Measurements from ENCODE around the gene ANKRD24.
"Not testable (repeated sequence)": the region's sequence is repeated elsewhere in the genome, so short reads cannot be mapped to it uniquely, and the experiment has no call there.

ANKRD24 gene

DNA sequence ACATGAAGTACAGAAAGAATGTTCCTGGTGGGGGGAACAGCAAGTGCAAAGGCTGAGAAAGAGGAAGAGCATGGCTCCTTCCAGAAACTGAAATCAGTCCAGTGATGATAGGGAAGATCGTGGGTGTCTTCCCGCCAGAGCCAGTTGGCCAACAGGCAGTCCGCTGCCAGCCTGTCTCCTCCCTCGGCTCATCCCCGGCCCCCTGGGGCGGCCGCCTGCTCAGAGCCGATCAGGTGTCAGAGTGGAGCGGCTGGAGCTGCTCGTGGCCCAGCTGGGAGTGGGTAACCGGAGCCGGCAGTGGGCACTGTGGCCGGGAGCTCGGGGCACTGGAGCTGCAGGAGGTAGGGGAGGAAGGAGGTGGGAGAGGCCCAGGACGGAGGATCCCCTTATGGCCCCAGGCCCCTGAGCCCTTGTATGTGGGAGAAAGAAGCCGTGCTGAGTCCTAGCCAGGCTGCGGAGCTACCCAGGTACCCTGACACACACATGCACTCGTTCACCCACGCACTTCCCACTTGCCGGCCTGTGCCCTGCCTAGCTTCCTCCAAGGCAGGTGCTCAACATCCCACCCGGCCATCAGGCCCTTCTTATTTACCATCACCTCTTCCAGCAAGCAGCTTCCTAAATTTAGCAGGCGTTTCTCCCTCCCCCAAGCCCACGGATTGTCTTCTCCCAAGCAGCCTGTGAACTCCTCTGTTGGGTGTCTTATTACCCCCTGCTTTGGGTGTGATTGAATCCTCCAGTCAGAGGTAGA, 1.7 kb downstream of the ANKRD24 start:
- Histone ChIP-seq H3K9ac (ENCODE audit: low read depth, low read length) (no peak overlapping the region; the same call in 1 of the 2 replicates), H3K4me1 (ENCODE audit: insufficient read depth, low read length) (no peaks in the 10 kb centered on the region; the same call in 1 of the 2 replicates), H3K9me3 (ENCODE audit: control insufficient read depth, insufficient read depth, low read length) (no peaks in the 10 kb centered on the region), H3K36me3 (ENCODE audit: insufficient read depth, low read length) (no peaks in the 10 kb centered on the region)

DNA sequence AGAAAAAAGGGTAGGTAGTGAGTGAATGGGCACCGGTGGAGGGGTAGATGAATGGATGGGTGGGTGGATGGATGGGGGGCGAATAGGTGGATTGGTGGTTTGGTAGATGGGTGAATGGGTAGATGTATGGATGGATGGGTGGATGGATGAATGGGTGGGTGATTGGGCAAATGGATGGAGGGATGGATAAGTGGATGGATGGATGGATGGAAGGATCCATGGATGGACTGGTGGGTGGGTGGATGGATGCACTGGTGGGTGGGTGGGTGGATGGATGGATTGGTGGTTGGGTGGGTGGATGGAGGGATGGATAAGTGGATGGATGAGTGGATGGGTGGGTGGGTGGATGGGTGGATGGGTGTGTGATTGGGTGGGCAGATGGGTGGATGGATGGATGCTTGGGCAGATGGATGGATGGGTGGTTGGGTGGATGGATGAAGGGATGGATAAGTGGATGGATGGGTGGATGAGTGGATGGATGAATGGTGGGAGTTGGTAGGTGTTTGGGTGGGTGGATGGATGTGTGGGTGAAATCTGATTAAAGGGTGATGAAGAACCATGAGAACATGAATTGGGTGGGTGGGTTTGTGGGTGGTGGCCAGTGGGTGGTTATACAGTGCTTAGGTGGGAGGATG, 2.3 kb downstream of the ANKRD24 start:
- no peaks in the 10 kb centered on the region for H3K36me3 ChIP-seq (ENCODE audit: insufficient read depth, low read length)
- H3K9ac ChIP-seq (ENCODE audit: low read depth, low read length): no peak overlapping the region
- H3K9me3 ChIP-seq (ENCODE audit: control insufficient read depth, insufficient read depth, low read length): no peaks in the 10 kb centered on the region

DNA sequence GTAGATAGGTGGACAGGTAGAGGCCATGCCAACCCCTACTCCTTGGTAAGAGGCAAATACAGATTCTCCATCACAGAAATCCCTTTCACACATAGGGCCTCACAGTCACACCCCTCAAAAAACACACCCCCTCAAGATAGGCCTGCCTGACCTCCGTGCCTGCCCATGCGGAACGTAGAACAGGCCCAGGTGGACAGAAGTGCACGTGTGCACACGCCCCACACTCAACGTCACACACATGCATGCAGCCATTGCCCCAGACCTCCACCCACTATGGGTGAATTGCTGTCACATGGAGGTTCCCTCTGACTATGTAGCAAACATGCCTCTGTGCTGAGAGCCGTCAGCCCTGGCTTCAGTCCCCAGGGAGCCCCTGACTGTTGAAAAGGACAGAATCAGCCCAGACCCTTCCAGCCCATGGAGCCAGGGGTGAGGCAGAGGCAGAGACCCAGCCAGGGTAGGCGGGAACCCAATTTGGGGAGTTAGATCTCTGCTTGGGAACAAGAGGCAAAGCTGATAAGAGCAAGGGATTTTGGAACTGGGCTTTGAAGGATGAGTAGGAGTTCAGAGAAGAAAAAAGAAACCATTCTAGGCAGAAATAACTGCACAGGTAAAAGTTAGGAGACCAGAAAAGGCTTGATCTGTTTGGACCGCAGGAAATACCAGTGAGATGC, 3.1 kb downstream of the ANKRD24 start:
- no peaks in the 10 kb centered on the region for H3K9me3 ChIP-seq (ENCODE audit: control insufficient read depth, insufficient read depth, low read length)
- no peaks in the 10 kb centered on the region for H3K36me3 ChIP-seq (ENCODE audit: insufficient read depth, low read length)
- H3K4me1 ChIP-seq (ENCODE audit: insufficient read depth, low read length): no peaks in the 10 kb centered on the region; the same call in 1 of the 2 replicates
- H3K9ac ChIP-seq (ENCODE audit: low read depth, low read length): no peak overlapping the region

More for the DNA sequence above, 2.3 kb downstream of the ANKRD24 start:
- H3K4me1 ChIP-seq (ENCODE audit: insufficient read depth, low read length): no peaks in the 10 kb centered on the region; the same call in 1 of the 2 replicates

DNA sequence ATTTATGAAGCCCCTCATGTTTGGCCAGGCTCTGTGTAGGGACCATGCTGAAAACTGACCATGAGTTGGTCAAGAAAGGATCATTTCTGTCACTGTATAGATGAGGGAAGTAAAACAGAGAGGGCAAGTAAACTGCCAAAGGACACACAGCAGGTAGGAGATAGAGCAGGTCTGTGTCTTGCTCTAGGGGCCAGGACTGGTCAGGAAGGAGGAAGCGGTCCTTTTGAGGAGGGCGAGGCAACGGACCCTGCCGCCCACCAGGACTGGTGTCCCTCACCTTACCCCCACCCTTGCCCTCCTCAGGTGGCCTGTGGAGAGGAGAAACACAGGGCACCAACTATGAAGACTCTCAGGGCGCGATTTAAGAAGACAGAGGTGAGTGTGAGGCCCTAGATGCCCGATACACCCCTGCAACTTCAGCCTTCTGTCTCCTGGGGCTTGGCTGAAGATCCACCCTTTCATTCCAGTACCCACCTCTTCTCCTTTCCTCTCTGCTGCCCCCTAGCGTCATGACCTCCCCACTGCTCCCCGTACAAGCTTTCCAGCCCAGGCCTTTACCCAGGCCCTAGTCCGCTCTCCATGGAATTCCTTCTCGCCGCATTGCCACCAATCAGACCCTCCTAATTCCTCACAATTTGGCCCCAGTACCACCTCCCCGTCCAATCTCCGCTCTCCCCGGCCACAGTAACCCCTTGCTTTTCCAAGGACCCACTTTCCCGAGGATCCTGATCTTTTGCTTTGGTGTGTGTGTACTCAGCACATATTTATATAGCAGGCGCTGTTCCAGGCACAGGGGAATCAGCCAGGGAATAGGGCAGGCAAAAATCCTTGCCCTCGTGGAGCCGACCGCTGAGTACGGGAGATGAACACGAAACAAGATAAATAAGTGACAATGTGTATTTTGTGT, 3.9 kb downstream of the ANKRD24 start:
- no peaks in the 10 kb centered on the region for H3K36me3 ChIP-seq (ENCODE audit: insufficient read depth, low read length)

DNA sequence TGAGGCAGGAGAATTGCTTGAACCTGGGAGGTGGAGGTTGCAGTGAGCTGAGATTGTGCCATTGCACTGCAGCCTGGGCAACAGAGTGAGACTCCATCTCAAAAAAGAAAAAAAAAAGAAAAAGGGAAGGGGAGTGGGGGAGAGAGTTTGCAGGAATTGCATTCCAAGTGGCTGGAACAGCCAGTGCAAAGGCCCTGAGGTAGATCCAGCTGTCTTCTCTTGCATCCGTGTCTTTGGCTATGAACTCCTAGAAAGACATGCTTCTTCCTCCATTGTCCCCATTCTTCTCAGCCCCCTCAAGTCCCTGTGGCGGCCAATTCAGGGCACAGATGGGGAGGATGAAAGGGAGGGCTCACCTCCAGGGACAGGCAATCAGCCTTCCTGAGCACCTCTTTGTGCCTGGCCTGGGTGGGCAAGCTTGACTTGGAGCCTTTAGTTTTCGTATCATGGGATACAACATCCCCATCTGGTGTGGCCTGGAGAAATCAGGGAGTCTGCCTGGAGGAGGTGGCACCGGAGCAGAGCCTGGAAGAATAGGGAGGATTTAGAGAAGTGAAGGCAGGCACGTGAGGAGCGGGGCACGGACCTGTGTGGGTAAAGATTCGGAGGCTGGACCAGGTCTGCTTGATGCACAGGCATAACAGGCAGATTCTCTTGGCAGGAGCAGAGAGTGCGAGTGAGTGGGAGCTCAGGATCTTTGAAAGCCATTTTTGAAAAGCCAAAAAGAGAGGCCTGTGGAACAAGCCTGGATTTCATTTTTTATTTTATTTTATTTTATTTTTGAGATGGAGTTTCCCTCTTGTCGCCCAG, 5.0 kb downstream of the ANKRD24 start:
- Histone ChIP-seq H3K9ac (ENCODE audit: low read depth, low read length) (no peak overlapping the region), H3K4me1 (ENCODE audit: insufficient read depth, low read length) (no peaks in the 10 kb centered on the region; the same call in 1 of the 2 replicates), H3K36me3 (ENCODE audit: insufficient read depth, low read length) (no peaks in the 10 kb centered on the region), H3K9me3 (ENCODE audit: control insufficient read depth, insufficient read depth, low read length) (no peaks in the 10 kb centered on the region)

More for the DNA sequence above, 3.9 kb downstream of the ANKRD24 start:
- no peaks in the 10 kb centered on the region for H3K9me3 ChIP-seq (ENCODE audit: control insufficient read depth, insufficient read depth, low read length)
- H3K4me1 ChIP-seq (ENCODE audit: insufficient read depth, low read length): no peaks in the 10 kb centered on the region; the same call in 1 of the 2 replicates
- H3K9ac ChIP-seq (ENCODE audit: low read depth, low read length): no peak overlapping the region

DNA sequence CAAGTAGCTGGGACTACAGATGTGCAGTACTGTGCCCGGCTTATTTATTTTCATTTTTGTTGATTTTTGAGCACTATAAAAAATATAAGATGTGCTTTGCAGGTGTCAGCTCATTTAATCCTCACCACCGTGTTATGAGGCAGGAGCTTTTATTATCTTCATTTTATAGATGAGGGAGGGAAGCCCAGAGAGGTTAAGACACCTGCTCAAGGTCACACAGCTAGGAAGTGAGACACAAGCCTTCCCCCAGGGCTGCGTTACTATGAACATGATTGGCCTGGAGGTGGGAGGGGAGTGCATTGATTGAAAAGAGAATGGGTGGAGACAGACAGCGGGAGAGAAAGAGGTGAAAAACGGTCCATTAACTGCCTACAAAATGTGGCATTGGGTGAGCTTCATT, 7.2 kb downstream of the ANKRD24 start:
- Histone ChIP-seq H3K9ac (ENCODE audit: low read depth, low read length) (no peak overlapping the region), H3K36me3 (ENCODE audit: insufficient read depth, low read length) (no peaks in the 10 kb centered on the region), H3K4me1 (ENCODE audit: insufficient read depth, low read length) (no peaks in the 10 kb centered on the region; the same call in 1 of the 2 replicates), H3K9me3 (ENCODE audit: control insufficient read depth, insufficient read depth, low read length) (no peaks in the 10 kb centered on the region)

DNA sequence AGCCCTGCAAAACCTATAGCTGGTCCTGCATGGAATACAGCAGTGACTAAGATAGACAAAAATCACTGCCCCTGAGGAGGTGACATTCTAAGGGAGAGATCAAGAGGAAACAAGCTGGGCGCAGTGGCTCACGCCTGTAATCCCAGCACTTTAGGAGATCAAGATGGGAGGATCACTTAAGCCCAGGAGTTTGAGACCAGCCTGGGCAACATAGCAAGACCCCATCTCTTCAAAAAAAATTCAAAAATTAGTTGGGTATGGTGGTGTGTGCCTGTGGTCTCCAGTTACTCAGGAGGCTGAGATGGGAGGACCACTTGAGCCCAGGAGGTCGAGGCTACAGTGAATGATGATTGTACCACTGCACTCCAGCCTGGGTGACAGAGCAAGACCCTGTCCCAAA, 10.0 kb downstream of the ANKRD24 start:
- H3K9ac ChIP-seq (ENCODE audit: low read depth, low read length); H3K4me1 ChIP-seq (ENCODE audit: insufficient read depth, low read length); H3K36me3 ChIP-seq (ENCODE audit: insufficient read depth, low read length); H3K9me3 ChIP-seq (ENCODE audit: control insufficient read depth, insufficient read depth, low read length): not testable (repeated sequence)

DNA sequence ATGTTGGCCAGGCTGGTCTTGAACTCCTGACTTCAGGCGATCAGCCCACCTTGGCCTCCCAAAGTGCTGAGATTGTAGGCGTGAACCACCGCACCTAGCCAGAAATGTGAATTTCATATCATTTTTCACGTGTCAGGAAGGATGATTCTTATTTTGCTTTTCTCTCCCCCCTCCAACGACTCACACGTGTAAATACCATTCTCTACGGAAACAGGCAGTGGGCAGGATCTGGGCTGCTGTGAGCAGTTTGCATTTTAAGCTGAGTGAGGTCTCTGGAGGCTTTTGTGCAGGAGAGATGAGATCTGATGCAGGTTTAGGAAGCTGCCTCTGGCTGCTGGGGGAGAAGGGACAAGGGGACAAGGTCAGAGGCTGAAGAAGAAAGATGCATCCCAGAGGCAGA, 11.9 kb downstream of the ANKRD24 start:
- H3K4me1 ChIP-seq (ENCODE audit: insufficient read depth, low read length): no peaks in the 10 kb centered on the region; the same call in 1 of the 2 replicates
- H3K9me3 ChIP-seq (ENCODE audit: control insufficient read depth, insufficient read depth, low read length): no peaks in the 10 kb centered on the region; the same call in 1 of the 2 replicates
- no peak overlapping the region for H3K9ac ChIP-seq (ENCODE audit: low read depth, low read length)
- no peaks in the 10 kb centered on the region for H3K36me3 ChIP-seq (ENCODE audit: insufficient read depth, low read length)

DNA sequence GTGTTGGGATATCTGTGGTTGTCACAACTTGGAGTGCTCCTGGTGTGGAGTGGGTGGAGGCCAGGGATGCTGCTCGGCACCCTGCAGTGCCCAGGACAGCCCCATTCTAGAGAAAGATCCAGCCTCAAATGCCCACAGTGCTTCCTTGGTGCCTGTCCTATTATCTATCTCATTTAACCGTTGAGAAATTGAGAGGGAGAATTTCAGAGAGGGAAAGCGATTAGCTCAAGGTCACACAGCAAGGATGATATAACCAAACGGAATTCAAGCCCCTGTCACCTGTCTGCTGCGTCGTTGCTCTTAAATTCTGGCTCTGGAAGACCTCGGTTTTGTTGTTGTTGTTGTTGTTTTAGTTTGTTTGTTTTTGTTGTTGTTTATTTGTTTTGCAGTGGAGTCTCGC, 13.5 kb downstream of the ANKRD24 start:
- H3K4me1 ChIP-seq (ENCODE audit: insufficient read depth, low read length): no peaks in the 10 kb centered on the region; the same call in 1 of the 2 replicates
- H3K36me3 ChIP-seq (ENCODE audit: insufficient read depth, low read length): no peaks in the 10 kb centered on the region
- no peak overlapping the region for H3K9ac ChIP-seq (ENCODE audit: low read depth, low read length)
- H3K9me3 ChIP-seq (ENCODE audit: control insufficient read depth, insufficient read depth, low read length): no peaks in the 10 kb centered on the region; the same call in 1 of the 2 replicates

DNA sequence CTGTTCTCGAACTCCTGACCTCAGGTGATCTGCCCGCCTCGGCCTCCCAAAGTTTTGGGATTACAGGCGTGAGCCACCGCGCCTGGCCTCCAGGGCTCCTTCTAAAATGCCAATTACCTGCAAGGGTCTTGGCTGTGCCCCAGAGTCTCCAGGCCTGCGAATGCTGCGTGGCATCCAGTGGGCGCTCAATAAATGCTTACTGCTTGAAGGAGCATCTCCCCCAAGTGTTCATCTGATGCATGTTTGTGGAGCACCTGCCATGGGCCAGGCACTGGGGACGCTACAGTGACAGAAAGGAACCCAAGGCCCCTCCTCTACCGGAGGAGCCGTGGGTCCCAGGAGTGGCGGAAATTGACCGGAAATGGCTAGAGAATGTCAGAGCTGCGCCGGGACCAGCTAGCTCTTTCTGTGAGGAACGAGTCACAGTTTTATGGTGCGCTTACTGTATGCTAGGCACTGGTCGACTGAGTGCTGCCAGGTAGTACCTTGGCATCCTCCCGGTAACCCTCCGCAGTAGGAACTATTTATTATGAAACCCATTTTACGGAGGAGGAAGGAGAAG, 14.2 kb downstream of the ANKRD24 start:
- Histone ChIP-seq H3K9ac (ENCODE audit: low read depth, low read length) (no peak overlapping the region), H3K36me3 (ENCODE audit: insufficient read depth, low read length) (no peaks in the 10 kb centered on the region), H3K4me1 (ENCODE audit: insufficient read depth, low read length) (no peaks in the 10 kb centered on the region; the same call in 1 of the 2 replicates), H3K9me3 (ENCODE audit: control insufficient read depth, insufficient read depth, low read length) (no peaks in the 10 kb centered on the region; the same call in 1 of the 2 replicates)

DNA sequence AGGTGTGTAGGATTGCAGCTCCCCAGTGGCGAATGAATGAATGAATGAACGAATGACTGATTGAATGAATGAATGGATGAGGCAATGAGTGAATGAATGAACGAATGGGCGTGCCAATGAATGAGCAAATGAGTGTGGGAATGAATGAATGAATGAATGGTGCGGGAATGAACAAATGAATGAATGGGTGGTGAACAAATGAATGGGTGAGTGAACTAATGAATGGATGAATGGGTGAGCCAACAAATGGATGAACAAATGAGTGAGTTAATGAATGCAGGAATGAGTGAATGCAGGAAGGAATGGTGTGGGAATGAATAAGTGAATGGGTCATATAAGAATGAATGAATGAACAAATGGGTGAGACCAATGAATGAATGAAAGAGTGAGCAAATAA, 14.7 kb downstream of the ANKRD24 start:
- Histone ChIP-seq H3K9me3 (ENCODE audit: control insufficient read depth, insufficient read depth, low read length) (no peaks in the 10 kb centered on the region; the same call in 1 of the 2 replicates), H3K9ac (ENCODE audit: low read depth, low read length) (no peak overlapping the region), H3K36me3 (ENCODE audit: insufficient read depth, low read length) (no peaks in the 10 kb centered on the region), H3K4me1 (ENCODE audit: insufficient read depth, low read length) (no peaks in the 10 kb centered on the region; the same call in 1 of the 2 replicates)

DNA sequence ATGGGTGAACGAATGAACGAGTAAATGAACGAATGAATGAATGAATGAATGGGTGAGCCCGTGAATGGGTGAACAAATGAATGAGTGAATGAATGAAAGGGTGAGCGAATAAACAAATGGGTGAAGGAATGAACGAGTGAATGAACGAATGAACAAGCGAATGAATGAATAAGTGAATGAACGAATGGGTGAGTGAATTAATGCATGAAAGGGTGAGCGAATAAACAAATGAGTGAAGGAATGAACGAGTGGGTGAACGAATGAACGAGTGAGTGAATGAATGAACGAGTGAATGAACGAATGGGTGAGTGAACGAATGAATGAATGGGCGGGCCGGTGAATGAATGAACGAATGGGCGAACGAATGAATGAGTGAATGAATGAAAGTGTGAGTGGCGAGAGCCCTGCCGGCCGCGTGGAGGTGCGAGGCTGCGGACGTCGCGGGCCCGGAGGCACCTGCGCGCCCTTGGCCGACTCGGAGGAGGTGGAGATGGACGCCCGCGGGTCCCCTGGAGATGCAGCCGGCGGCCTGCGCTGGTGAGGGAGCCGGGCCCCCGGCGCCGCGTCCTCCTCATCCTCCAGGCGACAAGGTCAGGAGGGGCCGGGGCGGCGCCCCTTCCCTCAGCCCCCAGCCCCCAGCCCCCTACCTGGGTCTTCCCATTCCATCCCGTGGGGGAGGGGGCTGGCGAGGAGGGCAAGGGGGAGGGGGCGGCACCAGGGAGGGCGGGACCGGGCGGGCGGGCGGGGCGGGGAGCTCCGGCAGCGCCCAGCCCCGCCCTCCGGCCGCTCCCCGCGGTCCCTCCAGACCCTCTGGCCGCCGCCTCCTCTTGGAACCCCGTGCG, 15.4 kb downstream of the ANKRD24 start:
- H3K9me3 ChIP-seq (ENCODE audit: control insufficient read depth, insufficient read depth, low read length): no peaks in the 10 kb centered on the region; the same call in 1 of the 2 replicates
- peak overlapping the region; percentile 23; the same call in 1 of the 2 replicates for H3K9ac ChIP-seq (ENCODE audit: low read depth, low read length)
- no peaks in the 10 kb centered on the region; the same call in 1 of the 2 replicates for H3K4me1 ChIP-seq (ENCODE audit: insufficient read depth, low read length)
- H3K36me3 ChIP-seq (ENCODE audit: insufficient read depth, low read length): no peaks in the 10 kb centered on the region

Data from ES-I3 (cell line).